Mesenteric fat pad (tissue), 1 donor: ENCODE data around the gene MICALL1. TPM values are rescaled to one million over a fixed set of nuclear protein-coding genes. Genes with fewer than 3 reads are reported as not detected.

ENCODE experiments used
- DNase-seq: peaks from one replicate; pipeline ENCODE4 v3.0.0-alpha.2; 2020; ENCODE audit warnings: low spot score
- long read RNA-seq: library from polyadenylated mRNA; unstranded; transcript quantifications from one replicate; pipeline ENCODE4 v2.0.0, GENCODE V29; 2020
- total RNA-seq: library from RNA; stranded (reverse); fragmentation: NEBNext Ultra II Directional; extraction: Animal tissue kit (Norgen Biotek cat#: 25700); gene quantifications from one replicate; pipeline ENCODE4 v1.2.1, GENCODE V29; 2021
- donor health status: DM: yes; HTN: yes; CAD: no.

Gene MICALL1, protein sequence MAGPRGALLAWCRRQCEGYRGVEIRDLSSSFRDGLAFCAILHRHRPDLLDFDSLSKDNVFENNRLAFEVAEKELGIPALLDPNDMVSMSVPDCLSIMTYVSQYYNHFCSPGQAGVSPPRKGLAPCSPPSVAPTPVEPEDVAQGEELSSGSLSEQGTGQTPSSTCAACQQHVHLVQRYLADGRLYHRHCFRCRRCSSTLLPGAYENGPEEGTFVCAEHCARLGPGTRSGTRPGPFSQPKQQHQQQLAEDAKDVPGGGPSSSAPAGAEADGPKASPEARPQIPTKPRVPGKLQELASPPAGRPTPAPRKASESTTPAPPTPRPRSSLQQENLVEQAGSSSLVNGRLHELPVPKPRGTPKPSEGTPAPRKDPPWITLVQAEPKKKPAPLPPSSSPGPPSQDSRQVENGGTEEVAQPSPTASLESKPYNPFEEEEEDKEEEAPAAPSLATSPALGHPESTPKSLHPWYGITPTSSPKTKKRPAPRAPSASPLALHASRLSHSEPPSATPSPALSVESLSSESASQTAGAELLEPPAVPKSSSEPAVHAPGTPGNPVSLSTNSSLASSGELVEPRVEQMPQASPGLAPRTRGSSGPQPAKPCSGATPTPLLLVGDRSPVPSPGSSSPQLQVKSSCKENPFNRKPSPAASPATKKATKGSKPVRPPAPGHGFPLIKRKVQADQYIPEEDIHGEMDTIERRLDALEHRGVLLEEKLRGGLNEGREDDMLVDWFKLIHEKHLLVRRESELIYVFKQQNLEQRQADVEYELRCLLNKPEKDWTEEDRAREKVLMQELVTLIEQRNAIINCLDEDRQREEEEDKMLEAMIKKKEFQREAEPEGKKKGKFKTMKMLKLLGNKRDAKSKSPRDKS
- total RNA-seq: 44.7 TPM
- long read RNA-seq, partial matches to known transcripts: 32 of 39 reads
- long read RNA-seq, other reads (novel, unspliced or antisense): 7 of 39 reads

DNA sequence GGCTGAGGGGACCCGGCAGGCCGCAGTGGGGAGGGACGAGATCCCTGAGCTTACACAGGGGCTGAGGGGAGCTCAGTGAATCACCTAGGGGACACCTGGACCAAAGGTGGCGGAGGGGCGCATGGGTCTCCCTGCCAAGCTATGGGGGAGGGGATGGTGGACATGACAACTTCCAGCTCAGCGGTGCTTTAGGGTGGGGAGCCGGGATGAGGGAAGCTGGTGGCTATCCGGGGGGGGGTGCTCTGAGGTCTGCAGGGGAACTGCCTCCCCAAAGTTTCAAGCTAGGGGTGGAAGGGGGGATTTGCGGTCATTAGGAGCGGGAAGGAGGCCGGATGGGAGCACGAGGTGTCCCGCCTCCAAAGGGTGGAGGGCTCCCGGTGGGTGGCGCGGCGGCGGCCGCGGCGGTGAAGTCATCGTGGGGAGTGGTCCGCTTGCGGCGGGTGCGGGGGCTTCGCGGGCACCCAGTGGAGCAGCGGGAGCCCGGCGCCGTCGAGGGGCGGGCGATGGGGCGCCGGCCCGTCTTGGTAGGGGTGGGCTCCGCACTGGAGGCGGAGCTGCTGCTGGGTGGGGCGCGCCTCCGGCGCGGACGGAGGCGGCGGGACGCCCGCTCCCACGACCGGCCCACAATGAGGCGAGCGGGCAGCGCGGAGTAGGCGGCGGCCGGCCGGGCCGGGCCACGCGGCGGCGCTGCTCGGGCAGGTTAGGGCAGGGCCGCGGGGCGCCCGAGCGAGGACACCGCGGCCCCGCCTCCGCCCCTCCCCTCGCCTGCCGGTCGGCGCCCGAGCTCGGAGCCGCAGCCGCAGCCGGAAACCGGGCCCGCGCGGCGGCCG lies at the start of gene MICALL1:
Gene MICALL1 (plus strand): TSS at position 764 of the 830 bp plus-strand sequence. CDS start 126 bp downstream, outside the sequence.
- DNase-seq: peak; percentile 92

DNA sequence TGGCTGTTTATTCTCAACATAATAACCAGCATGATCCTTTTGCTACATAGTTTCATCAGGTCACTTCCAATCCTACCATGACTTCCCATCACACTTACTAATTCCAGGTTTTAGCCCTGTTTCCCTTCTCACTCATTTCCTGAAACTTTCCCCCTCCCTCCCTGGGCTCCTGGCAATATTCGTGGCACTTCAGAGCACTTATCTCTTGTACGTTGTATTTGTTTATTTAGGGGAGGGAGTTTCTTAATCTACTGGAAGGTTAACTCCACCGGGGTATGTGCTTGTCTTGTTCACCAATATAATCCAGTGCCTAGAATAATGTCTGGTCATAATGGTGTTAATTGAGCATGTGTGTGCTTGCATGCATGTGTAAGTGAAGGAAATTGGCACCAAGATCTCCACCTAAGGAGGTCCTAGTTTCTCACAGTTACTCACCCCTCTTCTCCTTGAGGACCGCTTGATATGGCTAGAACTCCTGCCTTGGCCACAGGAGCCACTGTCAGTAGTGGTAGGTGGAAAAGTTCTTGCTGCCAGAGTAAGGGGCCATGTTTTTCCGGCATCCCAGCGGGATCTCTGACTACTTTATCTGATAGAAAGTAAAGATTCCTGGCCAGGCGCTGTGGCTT lies 45.2 kb upstream of the MICALL1 start:
- no peak for DNase-seq

DNA sequence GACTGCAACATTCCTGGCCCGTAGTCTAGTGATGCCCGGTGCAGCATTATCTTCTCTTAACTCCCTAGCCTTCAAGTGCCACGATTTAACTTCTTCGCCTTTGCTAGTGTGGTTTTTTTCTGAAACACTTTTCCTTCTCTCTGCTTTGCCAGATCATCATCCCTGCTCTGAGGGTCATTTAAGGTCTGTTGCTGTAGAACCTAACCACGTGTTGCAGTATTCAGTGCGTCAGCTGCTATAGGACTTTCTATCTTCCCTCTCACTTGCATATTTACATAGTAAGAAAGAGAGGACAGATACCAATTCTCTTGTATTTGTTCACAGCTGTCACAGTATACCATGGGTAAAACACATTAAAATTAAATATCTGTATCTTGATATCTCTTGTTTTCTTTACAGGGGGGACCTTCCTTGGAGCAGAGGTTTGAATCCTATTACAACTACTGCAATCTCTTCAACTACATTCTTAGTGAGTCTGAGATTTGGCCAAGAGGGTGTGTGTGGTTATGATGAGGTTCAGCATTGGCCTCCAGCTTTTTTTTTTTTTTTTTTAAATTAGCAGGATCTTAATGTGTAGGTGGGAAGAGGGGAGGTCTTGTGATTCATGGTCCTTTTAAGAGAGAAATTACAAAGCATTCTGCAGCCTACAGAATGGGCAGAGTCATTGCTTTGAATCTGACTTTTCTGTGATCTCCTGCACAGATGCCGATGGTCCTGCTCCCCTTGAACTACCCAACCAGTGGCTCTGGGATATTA lies 43.3 kb upstream of the MICALL1 start:
- DNase-seq: no peak

DNA sequence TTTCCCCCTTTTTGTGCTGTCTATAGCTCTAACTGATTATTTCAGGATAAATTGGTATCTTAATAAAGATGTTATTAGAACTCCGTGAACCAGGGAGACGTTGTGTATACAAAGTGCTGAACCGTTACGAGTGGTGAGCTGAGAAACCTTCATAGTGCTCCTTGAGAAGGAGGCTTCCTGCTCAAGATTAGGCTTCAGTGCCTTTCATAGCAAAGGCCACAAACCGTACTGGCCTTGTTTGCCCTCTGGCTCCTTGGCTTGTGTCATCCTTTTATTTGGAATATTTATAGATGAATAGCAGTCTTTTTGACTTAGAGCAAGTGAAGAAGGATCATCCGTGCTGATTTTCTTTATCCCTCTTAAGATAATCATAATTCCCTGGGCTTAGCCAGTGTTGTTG lies 40.6 kb upstream of the MICALL1 start:
- DNase-seq: no peak

DNA sequence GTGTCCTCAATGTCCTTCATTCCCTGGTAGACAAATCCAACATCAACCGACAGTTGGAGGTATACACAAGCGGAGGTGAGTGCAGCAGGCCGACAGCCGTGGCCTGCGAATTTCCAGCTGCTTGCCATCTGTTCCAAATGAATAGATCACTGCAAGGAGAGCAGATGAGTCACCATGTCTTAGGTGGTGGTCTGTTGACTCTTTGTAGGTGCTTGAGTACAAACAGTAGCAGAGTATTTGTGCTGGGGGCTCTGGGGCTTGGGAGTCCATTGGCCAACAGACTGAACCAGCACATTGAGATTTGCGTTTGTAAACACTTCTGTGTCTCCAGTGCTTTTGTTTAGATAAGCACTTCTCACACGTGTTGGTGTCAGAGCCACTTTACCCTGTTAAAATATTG lies 35.8 kb upstream of the MICALL1 start:
- no peak for DNase-seq

DNA sequence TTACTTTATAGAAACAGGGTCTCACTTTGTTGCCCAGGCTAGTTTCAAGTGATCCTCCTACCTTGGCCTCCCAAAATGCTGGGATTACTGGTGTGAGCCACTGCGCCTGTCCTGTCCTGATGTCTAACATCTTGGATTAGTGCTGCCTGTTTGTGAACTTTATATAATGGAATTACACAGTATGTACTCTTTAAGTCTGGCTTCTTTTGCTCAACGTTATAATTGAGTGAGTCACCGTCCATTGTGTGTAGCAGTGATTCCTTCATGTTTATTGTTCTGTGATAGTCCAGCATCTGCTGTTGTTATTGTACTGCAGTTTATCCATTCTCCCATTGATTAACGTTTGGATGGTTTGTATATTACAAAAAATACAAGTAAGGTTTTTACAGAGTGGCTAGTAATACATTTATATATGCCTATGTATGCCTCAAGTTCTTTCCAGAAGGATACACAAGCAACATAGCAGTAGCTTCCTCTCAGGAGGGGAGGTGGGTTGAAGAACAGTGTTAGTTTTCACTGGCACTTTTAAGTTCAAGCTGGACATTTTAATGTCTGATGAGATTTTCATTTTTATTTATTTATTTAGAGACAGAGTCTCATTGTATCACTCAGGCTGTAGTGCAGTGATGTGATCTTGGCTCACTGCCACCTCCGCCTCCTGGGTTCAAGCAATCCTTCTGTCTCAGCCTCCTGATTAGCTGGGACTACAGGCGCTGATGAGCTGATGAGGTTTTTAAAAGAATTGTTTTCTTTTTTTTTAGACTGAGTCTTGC lies 25.2 kb upstream of the MICALL1 start:
- no peak for DNase-seq

DNA sequence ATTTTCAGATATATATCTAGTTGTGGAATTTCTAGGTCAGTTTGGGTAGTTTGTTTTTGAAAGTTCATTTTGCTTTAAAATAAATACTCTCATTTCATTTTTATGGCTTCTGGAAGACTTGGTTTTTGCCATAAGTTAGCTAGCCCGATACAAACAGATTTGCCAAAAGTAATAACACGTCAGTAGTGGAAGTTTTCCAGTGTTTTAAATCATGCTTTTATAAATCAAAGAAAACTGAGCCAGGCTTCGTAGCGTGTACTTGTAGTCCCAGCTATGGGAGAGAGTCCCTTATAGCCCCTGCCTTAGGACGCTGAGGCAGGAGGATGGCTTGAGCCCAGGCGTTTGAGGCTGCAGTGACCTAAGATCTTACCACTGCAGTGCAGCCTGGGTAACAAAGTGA lies 21.7 kb upstream of the MICALL1 start:
- no peak for DNase-seq

DNA sequence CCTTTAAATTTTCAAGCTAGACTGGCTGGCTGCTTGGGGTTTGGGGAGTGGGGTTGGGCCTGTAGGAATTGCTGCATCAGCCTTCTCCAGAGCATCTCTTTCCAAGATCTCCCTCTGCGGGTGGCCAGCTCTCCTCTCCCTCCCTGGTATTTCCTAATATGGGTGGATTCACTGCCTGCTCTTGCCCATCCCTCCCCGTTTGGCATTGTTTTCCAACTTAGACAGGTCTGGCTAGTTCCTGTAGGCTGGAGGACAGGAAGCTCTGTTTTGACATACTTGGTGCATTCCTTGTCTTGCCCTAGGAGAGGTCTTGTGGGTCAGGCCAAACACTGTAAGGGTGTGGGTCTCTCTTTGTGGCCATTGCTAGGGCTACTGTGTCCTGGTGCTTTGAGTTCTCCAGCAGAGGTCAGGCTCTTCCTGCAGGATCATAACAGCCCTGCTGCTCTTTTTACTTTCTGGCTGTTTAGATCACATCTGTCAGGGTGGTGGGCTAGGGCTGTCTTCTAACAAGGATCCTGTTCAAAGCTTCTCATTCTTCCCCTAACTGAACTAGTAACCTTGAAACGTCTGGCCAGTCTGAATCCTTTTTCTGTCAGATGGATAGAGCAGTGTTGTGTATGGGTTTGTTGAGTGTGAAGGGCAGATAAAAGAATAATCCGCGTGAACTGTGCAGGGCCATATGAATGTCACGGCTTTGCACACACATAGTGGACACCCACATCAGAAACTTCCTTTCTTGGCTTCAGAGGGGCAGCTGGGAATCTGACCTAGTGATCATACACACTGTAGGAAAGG lies 18.3 kb upstream of the MICALL1 start:
- no peak for DNase-seq

DNA sequence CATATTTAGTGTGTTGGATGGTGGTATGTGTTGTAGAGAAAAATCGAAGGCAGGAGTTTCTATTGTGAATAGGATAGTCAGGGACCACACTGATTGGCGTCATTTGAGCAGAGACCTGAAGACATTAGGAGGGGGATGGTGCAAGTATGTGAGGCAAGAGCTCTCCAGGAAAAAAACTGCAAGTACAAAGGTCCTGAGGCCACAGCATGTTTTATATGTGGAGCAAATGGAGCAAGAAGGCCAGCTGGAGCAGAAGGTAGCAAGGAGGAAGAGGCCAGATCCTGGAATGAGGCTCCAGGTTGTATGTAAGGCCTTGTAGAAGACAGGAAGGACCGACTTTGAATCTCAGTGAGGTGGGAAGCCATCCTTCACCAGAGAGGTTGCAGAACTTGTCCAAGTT lies 14.2 kb upstream of the MICALL1 start:
- DNase-seq: no peak

DNA sequence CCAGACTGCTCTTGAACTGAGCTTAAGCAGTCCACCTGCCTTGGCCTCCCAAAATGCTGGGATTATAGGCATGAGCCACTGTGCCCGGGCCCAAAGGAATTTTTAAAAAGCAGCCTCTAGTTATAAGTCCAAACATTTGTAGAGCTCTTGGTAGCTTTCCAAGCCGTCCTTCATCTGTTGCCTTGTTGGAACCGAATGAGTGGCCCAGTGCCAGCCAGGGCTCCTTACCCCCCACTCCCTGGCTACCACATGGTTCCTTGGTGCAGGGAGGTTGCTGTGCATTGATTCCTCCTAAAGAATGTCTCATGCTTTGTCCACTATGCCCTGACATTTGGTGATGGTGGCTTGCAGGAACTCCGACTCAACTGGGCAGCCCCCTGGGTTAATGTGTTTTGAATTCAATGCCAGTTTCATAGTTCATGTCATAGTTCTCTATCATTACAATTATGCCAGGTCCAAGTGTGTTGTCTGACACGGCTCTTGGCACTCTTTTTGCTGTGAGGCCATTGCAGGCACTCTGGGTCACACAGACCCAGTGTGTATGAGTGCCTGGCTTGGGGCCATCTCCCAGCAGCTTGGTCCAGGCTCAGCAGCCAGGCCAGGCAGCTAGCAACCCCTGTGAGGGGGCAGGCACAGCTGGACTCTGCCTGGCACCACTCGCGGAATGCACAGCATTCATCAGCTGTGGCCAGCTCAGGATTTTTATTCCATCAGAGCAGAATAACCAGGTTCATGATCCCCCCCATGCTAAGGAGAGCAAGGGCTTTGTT lies 13.3 kb upstream of the MICALL1 start:
- DNase-seq: no peak

DNA sequence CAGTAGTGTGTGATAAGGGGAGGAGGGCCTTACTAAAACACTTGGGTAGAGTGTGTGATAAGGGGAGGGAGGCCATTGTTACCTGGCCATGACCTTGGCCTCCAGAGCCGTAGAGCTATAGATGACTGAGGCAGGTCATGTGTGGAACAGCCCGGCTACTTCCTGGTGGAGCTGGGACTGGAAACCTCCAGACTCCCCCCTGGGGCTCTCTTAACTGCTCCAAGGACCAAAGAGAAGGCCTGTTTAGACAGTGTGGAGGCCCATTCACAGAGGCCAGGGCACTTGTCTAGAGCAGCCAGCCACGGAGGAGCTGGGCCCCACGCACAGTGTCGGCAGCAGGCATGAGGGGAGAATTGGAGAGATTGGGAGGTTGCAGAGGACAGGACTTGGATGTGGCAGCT lies 12.5 kb upstream of the MICALL1 start:
- DNase-seq: no peak

DNA sequence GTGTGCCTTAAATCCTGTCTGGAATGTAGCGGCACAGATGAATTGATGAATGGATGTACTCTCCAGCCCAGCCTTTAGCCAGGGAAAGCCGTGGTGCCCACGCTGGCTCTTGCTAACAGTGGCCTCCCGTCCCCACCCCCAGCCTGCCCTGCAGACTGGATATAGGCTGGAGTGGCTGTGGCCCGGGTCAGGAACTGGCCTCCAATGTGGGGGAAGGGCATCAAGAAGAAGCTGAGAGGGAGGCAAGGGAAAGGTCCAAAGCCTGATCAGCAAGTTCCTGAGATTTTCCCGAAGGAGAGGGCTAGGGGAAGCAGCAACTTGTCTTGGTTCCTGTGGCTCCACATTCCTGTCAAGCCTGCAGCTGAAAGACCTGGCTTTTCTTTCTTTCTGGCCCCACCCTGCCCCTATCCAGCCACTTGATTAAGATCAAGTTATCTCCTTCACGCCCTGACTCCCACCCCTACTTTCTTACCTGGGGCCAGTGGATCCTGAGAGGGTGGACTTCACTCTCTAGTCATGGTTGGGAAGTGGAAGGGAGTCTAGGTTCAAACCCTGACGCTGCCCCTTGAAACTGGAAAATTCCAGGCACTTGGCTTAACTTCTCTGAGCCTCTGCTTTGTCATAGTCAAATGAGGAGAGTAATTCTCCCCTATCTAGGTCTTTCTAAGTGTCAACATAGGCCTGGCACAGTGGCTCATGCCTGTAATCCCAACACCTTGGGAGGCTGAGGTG lies 11.0 kb upstream of the MICALL1 start:
- no peak for DNase-seq

DNA sequence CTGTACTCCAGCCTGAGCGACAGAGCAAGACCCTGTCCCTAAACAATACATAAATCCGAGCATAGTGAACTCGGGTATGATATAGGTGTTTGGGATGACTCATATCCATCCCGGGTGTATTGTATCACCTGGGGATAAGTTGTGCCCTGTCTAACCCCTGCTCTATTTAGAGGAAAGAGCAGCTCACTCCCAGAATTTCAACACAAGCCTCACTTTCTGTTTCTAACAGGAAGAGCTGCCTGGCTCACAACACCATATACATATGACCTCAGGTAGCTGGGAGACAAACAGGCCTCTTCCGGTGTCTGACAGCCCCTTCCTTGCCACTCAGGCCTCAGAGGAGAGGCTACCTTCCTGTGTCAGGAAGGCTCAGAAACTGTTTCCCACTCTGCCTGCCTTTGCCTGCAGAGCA lies 9.9 kb upstream of the MICALL1 start:
- DNase-seq: no peak

DNA sequence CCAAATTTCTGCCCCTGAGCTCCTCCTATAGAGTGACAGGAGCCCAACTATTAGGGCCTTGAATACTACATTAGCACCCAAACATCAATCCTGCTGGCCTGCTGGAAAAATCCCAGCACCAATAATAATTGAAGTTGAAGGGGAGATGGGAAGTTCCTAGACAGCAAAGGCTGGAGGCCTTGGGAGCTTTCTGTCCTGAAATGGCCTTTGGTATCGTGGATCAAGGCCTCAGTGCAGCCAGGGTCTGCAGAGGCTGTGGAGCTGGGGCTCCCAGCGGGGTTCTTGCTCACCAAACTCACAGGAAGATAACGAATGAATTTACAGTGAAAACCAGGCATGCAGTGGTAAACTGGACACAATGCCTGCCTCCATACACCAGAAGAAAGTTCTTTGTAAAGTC lies 9.2 kb upstream of the MICALL1 start:
- no peak for DNase-seq

DNA sequence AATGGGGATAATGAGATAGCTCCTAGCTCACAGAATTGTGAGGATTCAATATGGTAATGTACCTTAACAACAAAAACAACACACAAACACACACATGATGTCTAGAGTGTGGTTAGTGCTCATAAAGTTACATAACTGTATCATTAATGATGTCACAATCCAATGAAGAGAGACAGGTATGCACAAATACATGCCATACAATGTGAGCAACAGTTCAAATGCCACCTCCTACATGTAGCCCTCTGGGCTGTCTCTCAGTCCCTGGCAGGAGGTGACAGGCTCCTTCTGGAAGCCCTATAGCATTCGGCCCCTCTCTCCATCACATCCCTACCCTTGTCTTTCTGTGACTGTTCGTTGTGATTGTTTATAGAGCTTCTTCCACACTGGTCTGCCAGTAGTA lies 8.3 kb upstream of the MICALL1 start:
- DNase-seq: no peak

DNA sequence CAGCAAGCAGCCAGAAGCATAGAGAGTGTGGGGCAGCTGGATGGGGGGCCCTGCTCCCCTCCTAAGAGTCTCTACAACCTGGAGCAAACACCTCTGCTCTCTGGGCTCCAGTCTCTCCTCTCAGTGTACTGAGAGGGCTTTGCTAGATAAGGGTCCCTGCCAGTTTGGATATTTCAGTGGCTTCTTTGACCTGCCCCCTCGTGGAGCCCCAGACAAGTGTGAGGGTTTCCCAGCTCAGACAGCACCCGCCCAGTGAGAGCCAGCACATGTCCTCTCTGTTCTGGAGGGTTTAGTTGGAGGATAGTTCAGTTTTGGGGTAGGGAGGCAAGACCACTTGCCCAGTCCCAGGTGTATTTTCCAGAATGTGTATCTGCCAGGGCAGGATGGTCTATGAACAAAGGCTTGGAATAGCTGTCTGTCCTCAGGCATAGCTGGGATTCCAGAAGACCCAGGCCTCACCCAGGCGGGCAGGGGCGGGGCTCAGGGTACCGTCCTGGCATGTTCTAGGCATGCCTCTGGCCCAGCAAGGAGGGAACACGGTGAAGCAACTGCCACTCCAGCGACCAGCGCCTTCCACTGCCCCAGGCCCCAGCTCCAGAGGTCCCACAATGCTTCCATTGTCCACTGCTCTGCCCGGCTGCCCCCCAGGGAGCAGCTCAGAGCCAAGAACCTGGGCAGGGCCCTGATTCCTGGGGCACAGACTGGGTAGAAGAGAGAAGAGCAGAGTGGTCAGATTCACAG lies 7.5 kb upstream of the MICALL1 start:
- DNase-seq: no peak
